K562 (cell line): ENCODE measurements around the gene MICU1. TPM values are rescaled to one million over a fixed set of nuclear protein-coding genes. Genes with fewer than 3 reads are reported as not detected.
"Not testable (repeated sequence)": the region's sequence is repeated elsewhere in the genome, so short reads cannot be mapped to it uniquely, and the experiment has no call there.

Experiments
- ATAC-seq: fragments of 200-7000 bp; cut with Tn5 transposase; 3 replicates; pipeline ENCODE4 v1.9.1; 2020; ENCODE audit warnings: moderate library complexity
- BruUV-seq: library from RNA; stranded (reverse); fragments of 400-500 nt; replicated peaks from 2 replicates; lab custom pipeline; 2021; lab: Mats Ljungman, UMichigan
- CTCF ChIA-PET: fragments of 300-600 bp; formaldehyde crosslinking; extraction: SDS; loops from one replicate; lab custom pipeline; 2021; ENCODE audit warnings: low intra/inter-chr PET ratio; lab: Yijun Ruan, JAX
- POLR2A ChIA-PET: fragments of 300-600, 350-650 bp; sonication (Branson Sonifier 250); formaldehyde crosslinking; extraction: SDS; loops from one replicate; lab custom pipeline; 2021; ENCODE audit warnings: antibody characterized with exemption, inconsistent platforms; lab: Yijun Ruan, JAX
- DNase-seq, 4 experiments: peaks; one replicate each; pipeline versions ENCODE4 v3.0.0 to v3.0.0-alpha.2; 2011 to 2018; ENCODE audit warnings: low spot score in 3 of 4, mixed read lengths in 3 of 4; ENCODE audit errors: extremely low read depth in 1 of 4
- FAIRE-seq: peaks from 2 replicates; lab custom pipeline; 2011; peaks lifted over from hg19 to GRCh38; lab: Jason Lieb, UNC
- H2AFZ ChIP-seq: 2 replicates; pipeline ENCODE4 v1.6.0; 2011; ENCODE audit warnings: low read depth, low read length, control low read depth, inconsistent platforms
- H3K27ac ChIP-seq: fragments of 200-600 bp; 3 replicates; pipeline ENCODE4 v1.8.0; 2011; ENCODE audit warnings: low read depth, mild to moderate bottlenecking, control low read depth, inconsistent platforms, low read length, moderate library complexity, mixed read lengths; ENCODE audit errors: extremely low read depth
- H3K27me3 ChIP-seq, 2 experiments: fragments of 300-600 bp in 1 of 2; 2 replicates in 1 of 2; 3 replicates in 1 of 2; pipeline versions ENCODE4 v1.6.0 to v1.8.0; 2011; ENCODE audit warnings: inconsistent platforms in 2 of 2, low read length in 2 of 2, mild to moderate bottlenecking in 1 of 2, mixed read lengths in 1 of 2, moderate library complexity in 1 of 2; ENCODE audit not compliant: control insufficient read depth in 2 of 2, insufficient read depth in 2 of 2
- H3K36me3 ChIP-seq: fragments of 300-600 bp; 3 replicates; pipeline ENCODE4 v1.8.0; 2011; ENCODE audit warnings: mild to moderate bottlenecking, low read length, inconsistent platforms; ENCODE audit not compliant: control insufficient read depth, insufficient read depth
- H3K4me1 ChIP-seq, 2 experiments: fragments of 200-600 bp in 1 of 2; replicated peaks in 1 of 2; 2 replicates in 1 of 2; 3 replicates in 1 of 2; pipeline versions ENCODE4 v1.5.1 to v1.8.0; 2011; ENCODE audit warnings: inconsistent platforms in 2 of 2, low read length in 2 of 2, mild to moderate bottlenecking in 1 of 2, mixed read lengths in 1 of 2, moderate library complexity in 1 of 2; ENCODE audit not compliant: control insufficient read depth in 2 of 2, insufficient read depth in 2 of 2
- H3K4me2 ChIP-seq: 2 replicates; pipeline ENCODE4 v1.6.1; 2011; ENCODE audit warnings: low read length, control low read depth, inconsistent platforms, mixed read lengths; ENCODE audit not compliant: insufficient read depth
- H3K4me3 ChIP-seq: fragments of 200-600 bp; sonication (generic), shearing (Covaris generic); 2 replicates; pipeline ENCODE4 v1.5.1; 2016; ENCODE audit warnings: control low read depth, inconsistent platforms
- H3K79me2 ChIP-seq: fragments of 200-600 bp; 3 replicates; pipeline ENCODE4 v1.8.0; 2011; ENCODE audit warnings: low read length, inconsistent platforms; ENCODE audit not compliant: control insufficient read depth, insufficient read depth
- H3K9ac ChIP-seq, 2 experiments: 2 replicates each; pipeline versions ENCODE4 v1.6.0 to v1.6.1; 2011; ENCODE audit warnings: low read depth in 2 of 2, low read length in 2 of 2, control low read depth in 1 of 2, inconsistent platforms in 1 of 2, mild to moderate bottlenecking in 1 of 2, mixed read lengths in 1 of 2; ENCODE audit not compliant: insufficient read depth in 1 of 2
- H3K9me1 ChIP-seq: one replicate; pipeline ENCODE4 v1.6.0; 2011; ENCODE audit warnings: inconsistent platforms, mild to moderate bottlenecking, low read length, moderate library complexity; ENCODE audit not compliant: control insufficient read depth, insufficient read depth
- H3K9me3 ChIP-seq: replicated peaks from 2 replicates; pipeline ENCODE4 v1.5.1; 2011; ENCODE audit warnings: low read depth, low read length, inconsistent platforms; ENCODE audit not compliant: control insufficient read depth, insufficient read depth
- H4K20me1 ChIP-seq: replicated peaks from 2 replicates; pipeline ENCODE4 v1.6.1; 2011; ENCODE audit warnings: low read length, inconsistent platforms, mixed read lengths; ENCODE audit not compliant: control insufficient read depth, insufficient read depth
- DACH1 ChIP-seq: fragments of 450-650 bp; IDR thresholded peaks from 2 replicates; pipeline ENCODE4 v1.6.1; 2018; ENCODE audit not compliant: partially characterized antibody
- GATAD2B ChIP-seq: fragments of 450-650 bp; IDR thresholded peaks from 2 replicates; pipeline ENCODE4 v1.6.1; 2017; ENCODE audit warnings: mild to moderate bottlenecking, borderline replicate concordance
- ZBTB2 ChIP-seq: fragments of 450-650 bp; IDR thresholded peaks from 2 replicates; pipeline ENCODE4 v1.6.1; 2016; ENCODE audit warnings: antibody characterized with exemption
- WGBS: fragments of 100-300 bp; shearing (Covaris generic); methylation state at CpG from one replicate; pipeline ENCODE4 v1.1.6; 2016; ENCODE audit warnings: low coverage, mixed read lengths; ENCODE audit not compliant: insufficient coverage; ENCODE audit errors: missing lambda C conversion rate; 5-methylcytosine and 5-hydroxymethylcytosine counted together
- in situ Hi-C: fragments of 300-500 bp; cut with MboI; formaldehyde crosslinking; loops from 4 replicates; pipeline ENCODE4 v1.15.0; 2018; ENCODE audit warnings: inconsistent platforms, mixed read lengths
- intact Hi-C: fragments of 100-400 bp; cut with micrococcal nuclease; formaldehyde crosslinking; loops from 2 replicates; pipeline ENCODE4 v1.14.2; 2022
- polyA plus RNA-seq, 8 experiments: library from polyadenylated mRNA; depleted of rRNA in 4 of 8; stranded (reverse) in 5 of 8; unstranded in 3 of 8; fragments of >200 nt; fragmentation: Nextera tagmentation in 2 of 8; fragmentation: Illumina TruSeq in 1 of 8; extraction: Ambion mirVana in 2 of 8; extraction: Trizol in 1 of 8; gene quantifications; 2 replicates each; pipeline versions ENCODE4 v1.2.1 to v1.2.3, GENCODE V29; 2011 to 2014; ENCODE audit warnings: inconsistent platforms in 1 of 8, missing spikeins in 1 of 8
- total RNA-seq, 7 experiments: library from RNA; depleted of rRNA in 6 of 7; stranded (reverse); fragments of >200 nt in 6 of 7; fragmentation: Illumina TruSeq in 2 of 7; extraction: Trizol in 2 of 7; gene quantifications; 2 replicates each; pipeline versions ENCODE4 v1.2.1 to v1.2.3, GENCODE V29; 2011 to 2021; ENCODE audit warnings: low replicate concordance in 1 of 7
- TF ChIP-seq, protein P1 (sequence below): fragments of 450-650 bp; formaldehyde crosslinking; IDR thresholded peaks from 2 replicates; pipeline ENCODE4 v1.4.0; 2022; ENCODE audit warnings: mild to moderate bottlenecking, moderate library complexity

MICU1 gene
- total and polyA plus RNA-seq, 9 of the 15 experiments (the other 6 are each of a cell fraction or from before 2014, with no cell fraction given) = 29.3 to 76.8 (median 48.4) TPM

DNA sequence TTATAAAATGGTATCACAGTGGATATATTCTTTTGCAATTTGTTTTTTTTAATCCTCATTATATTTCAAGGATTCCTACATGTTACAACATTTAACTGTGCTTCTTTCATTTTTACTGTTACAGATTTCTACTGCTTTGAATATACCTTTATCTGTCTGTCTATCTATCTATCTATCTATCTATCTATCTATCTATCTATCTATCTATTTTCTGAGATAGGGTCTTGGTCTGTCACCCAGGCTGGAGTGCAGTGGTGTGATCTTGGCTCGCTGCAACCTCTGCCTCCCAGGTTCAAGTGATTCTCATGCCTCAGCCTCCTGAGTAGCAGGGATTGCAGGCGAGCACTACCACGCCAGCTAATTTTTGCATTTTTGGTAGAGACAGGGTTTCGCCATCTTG lies 194.9 kb downstream of the MICU1 start:
- H2AFZ ChIP-seq, CTCF ChIA-PET, BruUV-seq, H3K4me2 ChIP-seq, H3K27me3 ChIP-seq, H3K27ac ChIP-seq, H3K79me2 ChIP-seq, H3K4me1 ChIP-seq, ATAC-seq, DNase-seq, H3K4me3 ChIP-seq, POLR2A ChIA-PET, H3K9ac ChIP-seq, H3K9me3 ChIP-seq, H3K36me3 ChIP-seq, H3K9me1 ChIP-seq, intact Hi-C loops, FAIRE-seq, in situ Hi-C loops, H4K20me1 ChIP-seq: not testable (repeated sequence)
- TF ChIP-seq GATAD2B (0 out of 2 replicates have a peak, but pooled peaks have one; percentile 45), DACH1 (peak; percentile 96), ZBTB2 (0 out of 2 replicates have a peak, but pooled peaks have one; percentile 28)
- 78% methylated on average over 4 of the region's 4 CpGs for WGBS

- in situ Hi-C loops = no loop called here
- BruUV-seq = no TSS peak
- POLR2A ChIA-PET = no interaction called here
- TF ChIP-seq, protein P1, sequence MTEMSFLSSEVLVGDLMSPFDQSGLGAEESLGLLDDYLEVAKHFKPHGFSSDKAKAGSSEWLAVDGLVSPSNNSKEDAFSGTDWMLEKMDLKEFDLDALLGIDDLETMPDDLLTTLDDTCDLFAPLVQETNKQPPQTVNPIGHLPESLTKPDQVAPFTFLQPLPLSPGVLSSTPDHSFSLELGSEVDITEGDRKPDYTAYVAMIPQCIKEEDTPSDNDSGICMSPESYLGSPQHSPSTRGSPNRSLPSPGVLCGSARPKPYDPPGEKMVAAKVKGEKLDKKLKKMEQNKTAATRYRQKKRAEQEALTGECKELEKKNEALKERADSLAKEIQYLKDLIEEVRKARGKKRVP = no peak
Measured at GRCh38 chr10:72429931-72430330, 195.9 kb downstream of the MICU1 start.

More at GRCh38 chr10:72429931-72430330, 195.9 kb downstream of the MICU1 start:
- no peak overlapping the region for H3K4me3 ChIP-seq
- intact Hi-C loops = no loop called here
- no peak for ATAC-seq
- CTCF ChIA-PET = no interaction called here
- H3K9me3 ChIP-seq = no peaks in the 10 kb centered on the region
- WGBS = 32% methylated on average over 1 of the region's 1 CpG
- H3K79me2 ChIP-seq = no peaks in the 10 kb centered on the region
- no peak for DNase-seq
- no peak overlapping the region for H3K9ac ChIP-seq
- no peaks in the 10 kb centered on the region for H3K4me1 ChIP-seq
- H2AFZ ChIP-seq = no peak overlapping the region
- H3K27me3 ChIP-seq = no peaks in the 10 kb centered on the region
- H3K27ac ChIP-seq = no peak overlapping the region
- no peak overlapping the region for H3K4me2 ChIP-seq
- H3K9me1 ChIP-seq = no peaks in the 10 kb centered on the region
- H4K20me1 ChIP-seq = no peaks in the 10 kb centered on the region
- H3K36me3 ChIP-seq = no peaks in the 10 kb centered on the region
- no peak for FAIRE-seq
